Spleen (tissue), 11 donors: ENCODE results near the gene RAD23A. TPM values are rescaled to one million over a fixed set of nuclear protein-coding genes. Genes with fewer than 3 reads are reported as not detected.
A peak's percentile ranks its signal among the peaks of the same experiment; 100 is the strongest.

Experiments used
- DNase-seq: peaks from one replicate; pipeline ENCODE4 v3.0.0-alpha.2; 2020
- H3K27ac ChIP-seq, 8 donors: fragments of 200-600 bp; sonication (generic) in 7 of 8; 1 replicate in 4 of 8; 2 replicates in 4 of 8; pipeline versions ENCODE4 v1.5.0 to v1.8.0; 2016 to 2021; ENCODE audit warnings: inconsistent platforms in 4 of 8, mild to moderate bottlenecking in 4 of 8, moderate library complexity in 1 of 8
- H3K27me3 ChIP-seq, 7 donors: fragments of 200-600 bp; sonication (generic) in 6 of 7; replicated peaks in 1 of 7; 1 replicate in 4 of 7; 2 replicates in 3 of 7; pipeline versions ENCODE4 v1.5.0 to v1.8.0; 2016 to 2021; ENCODE audit warnings: inconsistent platforms in 3 of 7, mild to moderate bottlenecking in 1 of 7
- H3K36me3 ChIP-seq, 6 donors: fragments of 200-600 bp; sonication (generic) in 5 of 6; 1 replicate in 4 of 6; 2 replicates in 2 of 6; pipeline versions ENCODE4 v1.5.0 to v1.8.0; 2016 to 2021; ENCODE audit warnings: inconsistent platforms in 2 of 6
- H3K4me1 ChIP-seq, 6 donors: fragments of 200-600 bp; sonication (generic) in 5 of 6; 1 replicate in 3 of 6; 2 replicates in 3 of 6; pipeline versions ENCODE4 v1.5.0 to v1.8.0; 2016 to 2021; ENCODE audit warnings: inconsistent platforms in 3 of 6
- H3K4me3 ChIP-seq, 8 donors: fragments of 200-600 bp; sonication (generic) in 7 of 8; 1 replicate in 4 of 8; 2 replicates in 4 of 8; pipeline versions ENCODE4 v1.5.0 to v1.8.0; 2016 to 2021; ENCODE audit warnings: inconsistent platforms in 4 of 8, mild to moderate bottlenecking in 4 of 8, moderate library complexity in 2 of 8
- H3K9me3 ChIP-seq, 8 donors: fragments of 200-600 bp; sonication (generic) in 7 of 8; 1 replicate in 4 of 8; 2 replicates in 4 of 8; pipeline versions ENCODE4 v1.5.0 to v1.8.0; 2016 to 2021; ENCODE audit warnings: inconsistent platforms in 4 of 8
- CTCF ChIP-seq, 11 experiments: fragments of 200-600 bp in 7 of 11; fragments of 450-650 bp in 4 of 11; sonication (generic) in 4 of 11; IDR thresholded peaks in 8 of 11; conservative IDR thresholded peaks in 3 of 11; 1 replicate in 7 of 11; 2 replicates in 4 of 11; pipeline versions ENCODE4 v1.4.0 to v1.8.0; 2016 to 2021; ENCODE audit warnings: antibody characterized with exemption in 11 of 11, inconsistent platforms in 4 of 11, mild to moderate bottlenecking in 1 of 11
- POLR2A ChIP-seq, 3 donors: fragments of 450-650 bp; IDR thresholded peaks; one replicate each; pipeline ENCODE4 v1.5.1; 2017; ENCODE audit warnings: antibody characterized with exemption in 3 of 3, mild to moderate bottlenecking in 1 of 3
- POLR2AphosphoS5 ChIP-seq, 3 donors: sonication (generic); formaldehyde crosslinking; IDR thresholded peaks; one replicate each; pipeline ENCODE4 v1.5.1; 2017; ENCODE audit warnings: antibody characterized with exemption in 3 of 3
- WGBS, 5 donors: extraction: QIAGEN DNeasy Blood & Tissue Kit in 3 of 5; methylation state at CpG; one replicate each; pipeline versions ENCODE4 v1.1.5 to v1.1.7; 2013 to 2018; 5-methylcytosine and 5-hydroxymethylcytosine counted together
- intact Hi-C: fragments of 100-400 bp; cut with DNase I; formaldehyde crosslinking; loops from one replicate; pipeline ENCODE4 v1.15.0; 2023; ENCODE audit warnings: low total_unique reads
- polyA plus RNA-seq, 3 donors: library from polyadenylated mRNA; stranded (reverse); fragments of 200-250 nt; gene quantifications; one replicate each; pipeline ENCODE4 v1.2.1, GENCODE V29; 2013
- total RNA-seq, 7 donors: library from RNA; depleted of rRNA in 3 of 7; stranded (reverse); fragments of >200 nt in 3 of 7; fragmentation: NEBNext Ultra II Directional in 4 of 7; extraction: Animal tissue kit (Norgen Biotek cat#: 25700) in 4 of 7; gene quantifications; one replicate each; pipeline versions ENCODE4 v1.1.0 to v1.2.1, GENCODE V29; 2016 to 2021
- donor health status: healthy with polysubstance abuse.
- donor health status: DM: no; HTN: no; CAD: no; lungs with moderate emphysema.
- donor health status: DM: no; HTN: no; CAD: no.
- donor health status: Bipolar disorder and iron deficiency.
- donor health status: healthy.
- donor health status: DM: no; HTN: no; CAD: no.
- donor health status: DM: yes; HTN: yes; CAD: no.

RAD23A gene
- total and polyA plus RNA-seq, 10 donors = 80.4 to 134 (median 92.3) TPM

- DNase-seq = no peak
- Histone ChIP-seq H3K36me3 (peaks cover 0 to 23% (median 12%) of the 10 kb centered on the region in 6 donors), H3K4me1 (peaks cover 30 to 77% (median 55%) of the 10 kb centered on the region in 6 donors), H3K9me3 (no peaks in the 10 kb centered on the region), H3K4me3 (no peak overlapping the region), H3K27me3 (no peaks in the 10 kb centered on the region), H3K27ac (no peak overlapping the region)
- TF ChIP-seq CTCF (IDR thresholded peaks at IDR 0.05 in 8 of 11, conservative IDR thresholded peaks at IDR 0.05 in 3 of 11) (no peak), POLR2A (IDR thresholded peaks at IDR 0.05) (no peak), POLR2AphosphoS5 (IDR thresholded peaks at IDR 0.05) (no peak)
- 86 to 94% (median 89%) methylated on average over 10 of the region's 10 CpGs for WGBS, 5 donors
- intact Hi-C loops = no loop called here
Measured at GRCh38 chr19:12935071-12935470, 10.6 kb upstream of the RAD23A start.

DNA sequence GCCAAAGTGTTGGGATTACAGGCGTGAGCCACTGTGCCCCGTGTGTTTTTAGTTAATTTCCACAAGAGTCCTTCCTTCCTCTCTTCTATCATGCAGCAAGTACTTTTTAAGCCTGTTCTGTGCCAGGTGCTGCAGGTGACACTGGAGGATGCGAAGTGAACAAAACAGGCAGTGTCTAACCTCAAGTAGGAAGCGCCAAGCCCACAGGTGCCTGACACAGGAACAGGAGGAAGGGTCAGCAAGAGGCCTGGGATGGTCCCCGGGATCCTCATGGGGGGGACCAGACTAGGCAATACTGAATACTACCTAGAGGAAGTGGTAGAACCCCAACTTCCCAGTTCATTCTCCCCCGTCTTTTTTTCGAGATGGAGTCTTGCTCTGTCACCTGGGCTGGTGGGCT lies 9.1 kb upstream of the RAD23A start:
- Histone ChIP-seq H3K9me3 (no peaks in the 10 kb centered on the region), H3K4me3 (no peak overlapping the region), H3K27me3 (no peaks in the 10 kb centered on the region), H3K4me1 (peaks cover 40 to 77% (median 65%) of the 10 kb centered on the region in 6 donors), H3K27ac (peak overlapping the region in 3 of 8 donors; percentile 27 to 98 (median 29)), H3K36me3 (peaks cover 5 to 23% (median 19%) of the 10 kb centered on the region in 6 donors)
- 34 to 52% (median 43%) methylated on average over 7 of the region's 7 CpGs for WGBS, 5 donors
- TF ChIP-seq CTCF (IDR thresholded peaks at IDR 0.05 in 8 of 11, conservative IDR thresholded peaks at IDR 0.05 in 3 of 11) = no peak
- TF ChIP-seq POLR2AphosphoS5 (IDR thresholded peaks at IDR 0.05) = no peak
- TF ChIP-seq POLR2A (IDR thresholded peaks at IDR 0.05) = no peak
- DNase-seq = no peak
- intact Hi-C loops = no loop called here

GRCh38 chr19:12937093-12937926 lies 8.4 kb upstream of the RAD23A start:
- TF ChIP-seq POLR2A (IDR thresholded peaks at IDR 0.05) (no peak), POLR2AphosphoS5 (IDR thresholded peaks at IDR 0.05) (no peak), CTCF (IDR thresholded peaks at IDR 0.05 in 8 of 11, conservative IDR thresholded peaks at IDR 0.05 in 3 of 11) (no peak)
- H3K4me3 ChIP-seq = peak overlapping the region; percentile 33 to 99 (median 97)
- peaks cover 5 to 31% (median 26%) of the 10 kb centered on the region in 6 donors for H3K36me3 ChIP-seq
- intact Hi-C loops = no loop called here
- H3K4me1 ChIP-seq = peaks cover 36 to 77% (median 65%) of the 10 kb centered on the region in 6 donors
- no peaks in the 10 kb centered on the region for H3K9me3 ChIP-seq
- DNase-seq = no peak
- peak overlapping the region in 7 of 8 donors; percentile 82 to 98 (median 95) for H3K27ac ChIP-seq
- H3K27me3 ChIP-seq = no peaks in the 10 kb centered on the region
- 8 to 14% (median 12%) methylated on average over 22 to 23 of the region's 23 CpGs for WGBS, 5 donors
